ENCODE data around the gene XRCC4.

DNA sequence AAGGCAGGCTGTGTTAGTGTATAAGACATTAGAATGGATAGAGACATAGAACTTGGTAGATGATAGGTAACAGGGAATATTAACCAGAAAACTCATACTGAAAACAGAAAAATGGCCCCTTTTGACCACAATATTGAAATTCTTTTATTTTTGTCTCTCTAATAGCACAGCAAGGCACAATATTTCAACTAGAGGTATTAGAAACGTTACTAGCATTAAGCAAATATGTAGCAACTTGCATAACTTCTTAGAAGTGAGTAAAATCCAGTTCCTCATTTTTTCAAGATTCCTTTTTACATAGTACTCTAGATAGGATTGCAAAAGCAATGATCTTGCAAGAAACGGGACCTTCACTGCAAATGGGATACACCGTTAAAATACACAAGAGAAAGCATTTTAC lies 291.5 kb downstream of the XRCC4 start:
- TF ChIP-seq GABPA (IDR thresholded peaks at IDR 0.05; ENCODE audit: low read depth, low read length) (no peak), GABPA (CRISPR knock-in tag; IDR thresholded peaks at IDR 0.05; ENCODE audit: low read depth) (no peak), MXI1 (IDR thresholded peaks at IDR 0.05; ENCODE audit: borderline replicate concordance, low read depth, low read length) (no peak), NFRKB (IDR thresholded peaks at IDR 0.05) (no peak)
- TF ChIP-seq, protein P1, sequence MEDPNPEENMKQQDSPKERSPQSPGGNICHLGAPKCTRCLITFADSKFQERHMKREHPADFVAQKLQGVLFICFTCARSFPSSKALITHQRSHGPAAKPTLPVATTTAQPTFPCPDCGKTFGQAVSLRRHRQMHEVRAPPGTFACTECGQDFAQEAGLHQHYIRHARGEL (CRISPR knock-in tag; IDR thresholded peaks at IDR 0.05) = no peak
